GM21526 (cell line): ENCODE measurements around the gene USP21.

ENCODE experiments used
- ATAC-seq: cut with Tn5 transposase; IDR thresholded peaks from one replicate; pipeline ENCODE4 v1.9.1; 2021; ENCODE audit warnings: moderate library complexity; ENCODE audit not compliant: unreplicated experiment, low FRiP score

Gene USP21

GRCh38 chr1:161207173-161207572 is 47.9 kb downstream of the USP21 start:
- ATAC-seq = no peak

GRCh38 chr1:161209790-161210409 is 50.6 kb downstream of the USP21 start:
- no peak for ATAC-seq

GRCh38 chr1:161214369-161214768 is 55.1 kb downstream of the USP21 start:
- no peak for ATAC-seq

GRCh38 chr1:161215076-161215475 is 55.8 kb downstream of the USP21 start, which contains the start of gene FCER1G:
Gene FCER1G (plus strand): TSS chr1:161215295. CDS start chr1:161215322, 27 bp downstream.
- no peak for ATAC-seq
